ENCODE measurements around the gene ZSWIM1. TPM values are rescaled to one million over a fixed set of nuclear protein-coding genes. Genes with fewer than 3 reads are reported as not detected.

ZSWIM1 gene
- total and polyA plus RNA-seq, 12 donors = 3.8 to 12.0 (median 9.8) TPM

GRCh38 chr20:45893831-45894230 is 12.8 kb downstream of the ZSWIM1 start:
- Histone ChIP-seq H3K4me1 (peaks cover 10 to 45% (median 27%) of the 10 kb centered on the region in 9 donors), H3K9me3 (no peaks in the 10 kb centered on the region), H3K4me3 (no peak overlapping the region), H3K36me3 (peaks cover 0 to 67% (median 55%) of the 10 kb centered on the region in 9 donors), H3K27me3 (no peaks in the 10 kb centered on the region), H3K27ac (no peak overlapping the region)
- intact Hi-C loops (cut with DNase I) = loop anchor here in 2 of 10 donors (2.0 to 10.0 kb wide), 3 partner anchors 39 to 73 kb away; no protein-coding TSS in a partner anchor
- DNase-seq = no peak
- TF ChIP-seq CTCF (IDR thresholded peaks at IDR 0.05) = no peak
- no peak for ATAC-seq
- whole genome bisulfite sequencing, 2 donors = 94 to 96% methylated on average over 4 of the region's 4 CpGs

GRCh38 chr20:45894797-45895196 is 13.8 kb downstream of the ZSWIM1 start:
- H3K27ac ChIP-seq = no peak overlapping the region
- no peak for TF ChIP-seq CTCF (IDR thresholded peaks at IDR 0.05)
- no peak for DNase-seq
- peaks cover 0 to 74% (median 60%) of the 10 kb centered on the region in 9 donors for H3K36me3 ChIP-seq
- WGBS, 2 donors = 79 to 85% methylated on average over 12 of the region's 12 CpGs
- intact Hi-C loops (cut with DNase I) = loop anchor here in 2 of 10 donors (5.0 to 10.0 kb wide), 2 partner anchors 70 to 73 kb away; no protein-coding TSS in a partner anchor
- no peak for ATAC-seq
- H3K27me3 ChIP-seq = no peaks in the 10 kb centered on the region
- H3K4me3 ChIP-seq = no peak overlapping the region
- no peaks in the 10 kb centered on the region for H3K9me3 ChIP-seq
- peaks cover 8 to 38% (median 20%) of the 10 kb centered on the region in 9 donors for H3K4me1 ChIP-seq

GRCh38 chr20:45896641-45897161 is 15.7 kb downstream of the ZSWIM1 start:
- 93 to 95% methylated on average over 14 of the region's 14 CpGs for WGBS, 2 donors
- Histone ChIP-seq H3K27me3 (no peaks in the 10 kb centered on the region), H3K4me3 (no peak overlapping the region), H3K4me1 (peaks cover 5 to 24% (median 13%) of the 10 kb centered on the region in 9 donors), H3K9me3 (no peaks in the 10 kb centered on the region), H3K27ac (no peak overlapping the region), H3K36me3 (peaks cover 0 to 93% (median 66%) of the 10 kb centered on the region in 9 donors)
- no peak for DNase-seq
- no peak for ATAC-seq
- TF ChIP-seq CTCF (IDR thresholded peaks at IDR 0.05) = no peak
- intact Hi-C loops (cut with DNase I) = loop anchor here in 1 of 10 donors (10.0 kb wide), 1 partner anchor 68 kb away; no protein-coding TSS in a partner anchor

GRCh38 chr20:45897289-45897688 is 16.3 kb downstream of the ZSWIM1 start:
- Histone ChIP-seq H3K4me1 (peaks cover 0 to 18% (median 7%) of the 10 kb centered on the region in 9 donors), H3K9me3 (no peaks in the 10 kb centered on the region), H3K36me3 (peaks cover 0 to 99% (median 69%) of the 10 kb centered on the region in 9 donors), H3K27me3 (no peaks in the 10 kb centered on the region), H3K4me3 (no peak overlapping the region), H3K27ac (no peak overlapping the region)
- no peak for DNase-seq
- intact Hi-C loops (cut with DNase I) = loop anchor here in 1 of 10 donors (10.0 kb wide), 1 partner anchor 68 kb away; no protein-coding TSS in a partner anchor
- WGBS, 2 donors = 75 to 84% methylated on average over 2 of the region's 2 CpGs
- TF ChIP-seq CTCF (IDR thresholded peaks at IDR 0.05) = no peak
- no peak for ATAC-seq
